Uterus (tissue), 2 donors: Measurements from ENCODE around the gene TDG.

Source experiments
- POLR2A ChIP-seq, 2 donors: fragments of 450-650 bp; IDR thresholded peaks; one replicate each; pipeline ENCODE4 v1.6.1; 2016; ENCODE audit warnings: antibody characterized with exemption in 2 of 2, mild to moderate bottlenecking in 1 of 2, moderate library complexity in 1 of 2
- TF ChIP-seq, protein P1 (sequence below), 4 experiments: fragments of 200-600 bp in 2 of 4; fragments of 450-650 bp in 2 of 4; sonication (generic) in 2 of 4; IDR thresholded peaks; one replicate each; pipeline ENCODE4 v1.5.1; 2016 to 2019; ENCODE audit warnings: antibody characterized with exemption in 4 of 4, mild to moderate bottlenecking in 2 of 4, moderate library complexity in 1 of 4

DNA sequence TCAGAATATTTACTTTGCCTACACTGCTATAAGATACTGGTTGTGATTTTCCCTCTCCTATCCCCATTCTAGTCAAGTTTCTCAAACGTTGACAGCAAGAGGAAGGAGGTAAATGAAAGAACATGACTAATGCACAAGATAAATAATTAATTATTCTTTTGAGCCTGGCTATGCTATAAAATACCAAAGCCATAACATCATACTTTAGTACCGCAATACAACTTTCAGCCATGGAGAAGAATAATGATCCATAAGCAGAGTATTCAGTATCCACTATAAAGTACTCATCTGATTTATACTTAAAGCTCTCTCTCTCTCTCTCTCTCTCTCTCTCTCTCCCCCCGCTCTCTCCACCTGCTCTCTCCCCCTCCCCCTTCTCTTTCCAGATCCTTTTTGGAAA lies 41.3 kb downstream of the TDG start:
- TF ChIP-seq, protein P1, sequence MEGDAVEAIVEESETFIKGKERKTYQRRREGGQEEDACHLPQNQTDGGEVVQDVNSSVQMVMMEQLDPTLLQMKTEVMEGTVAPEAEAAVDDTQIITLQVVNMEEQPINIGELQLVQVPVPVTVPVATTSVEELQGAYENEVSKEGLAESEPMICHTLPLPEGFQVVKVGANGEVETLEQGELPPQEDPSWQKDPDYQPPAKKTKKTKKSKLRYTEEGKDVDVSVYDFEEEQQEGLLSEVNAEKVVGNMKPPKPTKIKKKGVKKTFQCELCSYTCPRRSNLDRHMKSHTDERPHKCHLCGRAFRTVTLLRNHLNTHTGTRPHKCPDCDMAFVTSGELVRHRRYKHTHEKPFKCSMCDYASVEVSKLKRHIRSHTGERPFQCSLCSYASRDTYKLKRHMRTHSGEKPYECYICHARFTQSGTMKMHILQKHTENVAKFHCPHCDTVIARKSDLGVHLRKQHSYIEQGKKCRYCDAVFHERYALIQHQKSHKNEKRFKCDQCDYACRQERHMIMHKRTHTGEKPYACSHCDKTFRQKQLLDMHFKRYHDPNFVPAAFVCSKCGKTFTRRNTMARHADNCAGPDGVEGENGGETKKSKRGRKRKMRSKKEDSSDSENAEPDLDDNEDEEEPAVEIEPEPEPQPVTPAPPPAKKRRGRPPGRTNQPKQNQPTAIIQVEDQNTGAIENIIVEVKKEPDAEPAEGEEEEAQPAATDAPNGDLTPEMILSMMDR (IDR thresholded peaks at IDR 0.05) = no peak
- no peak for TF ChIP-seq POLR2A (IDR thresholded peaks at IDR 0.05)
